A673 (cell line): Measurements from ENCODE around the gene POLD4. TPM values are rescaled to one million over a fixed set of nuclear protein-coding genes. Genes with fewer than 3 reads are reported as not detected.

Experiments
- BruUV-seq: library from RNA; stranded (reverse); fragments of 400-500 nt; replicated peaks from 2 replicates; lab custom pipeline; 2021; lab: Mats Ljungman, UMichigan
- CTCF ChIA-PET: fragments of 300-600 bp; sonication (Branson Sonifier 250); formaldehyde crosslinking; loops from one replicate; lab custom pipeline; 2022; ENCODE audit warnings: antibody characterized with exemption; lab: Charles Lee
- POLR2A ChIA-PET: fragments of 300-600 bp; sonication (Branson Sonifier 250); formaldehyde crosslinking; loops from one replicate; lab custom pipeline; 2022; ENCODE audit warnings: antibody characterized with exemption; ENCODE audit not compliant: low non-redundant PET; lab: Charles Lee
- DNase-seq: peaks from one replicate; pipeline ENCODE4 v3.0.0-alpha.2; 2015; ENCODE audit warnings: low spot score
- H3K27ac ChIP-seq: fragments of 200-600 bp; sonication (generic); 2 replicates; pipeline ENCODE4 v1.5.1; 2016; ENCODE audit warnings: mixed run types, low read depth, mild to moderate bottlenecking, mixed read lengths, antibody characterized with exemption, low read length; ENCODE audit not compliant: poor library complexity, severe bottlenecking
- H3K27me3 ChIP-seq: fragments of 200-600 bp; sonication (generic); replicated peaks from 2 replicates; pipeline ENCODE4 v1.6.1; 2017; ENCODE audit warnings: mixed run types, low read depth, mild to moderate bottlenecking, mixed read lengths, antibody characterized with exemption, low read length; ENCODE audit not compliant: insufficient read depth, poor library complexity
- H3K36me3 ChIP-seq: fragments of 200-600 bp; sonication (generic); 2 replicates; pipeline ENCODE4 v1.6.1; 2016; ENCODE audit warnings: mixed run types, mild to moderate bottlenecking, mixed read lengths, antibody characterized with exemption, low read length; ENCODE audit not compliant: insufficient read depth, poor library complexity, severe bottlenecking
- H3K4me1 ChIP-seq: fragments of 200-600 bp; sonication (generic); 2 replicates; pipeline ENCODE4 v1.6.1; 2017; ENCODE audit warnings: mixed run types, mild to moderate bottlenecking, mixed read lengths, antibody characterized with exemption, low read length; ENCODE audit not compliant: insufficient read depth, poor library complexity, severe bottlenecking
- H3K4me3 ChIP-seq: fragments of 200-600 bp; sonication (generic); 2 replicates; pipeline ENCODE4 v1.5.1; 2016; ENCODE audit warnings: low read depth, mixed run types, mild to moderate bottlenecking, mixed read lengths, low read length; ENCODE audit not compliant: poor library complexity, severe bottlenecking
- H3K9me3 ChIP-seq: fragments of 200-600 bp; sonication (generic); 2 replicates; pipeline ENCODE4 v1.6.1; 2016; ENCODE audit warnings: mixed run types, low read depth, mild to moderate bottlenecking, mixed read lengths, antibody characterized with exemption, low read length; ENCODE audit not compliant: poor library complexity, severe bottlenecking
- CTCF ChIP-seq: fragments of 300-800, 200-600 bp; sonication (generic); conservative IDR thresholded peaks from 2 replicates; pipeline ENCODE4 v1.5.1; 2017; ENCODE audit warnings: low read depth, mild to moderate bottlenecking, antibody characterized with exemption, low read length, moderate library complexity, mixed read lengths
- EZH2 ChIP-seq: fragments of 200-600 bp; sonication (generic); IDR thresholded peaks from 2 replicates; pipeline ENCODE4 v1.6.1; 2017; ENCODE audit warnings: borderline replicate concordance, low read depth, mild to moderate bottlenecking, mixed read lengths, antibody characterized with exemption, low read length; ENCODE audit not compliant: poor library complexity, severe bottlenecking
- intact Hi-C: fragments of 100-400 bp; cut with micrococcal nuclease; formaldehyde crosslinking; loops from one replicate; pipeline ENCODE4 v1.10.0; 2022; ENCODE audit not compliant: unreplicated experiment
- total RNA-seq: library from RNA; stranded (reverse); gene quantifications from 2 replicates; pipeline ENCODE4 v1.2.3, GENCODE V29; 2021

The POLD4 gene
- total RNA-seq, 1 experiment from 2014 or later: 13.2 TPM

GRCh38 chr11:67314218-67314617, 39.1 kb downstream of the POLD4 start:
- no TSS peak for BruUV-seq
- intact Hi-C loops: loop anchor here (10.0 kb wide), 1 partner anchor 259 kb away; the partner anchor contains the start of gene RHOD
- no peaks in the 10 kb centered on the region for H3K4me1 ChIP-seq
- H3K4me3 ChIP-seq: no peak overlapping the region
- TF ChIP-seq EZH2 (no peak), CTCF (no peak)
- ChIA-PET CTCF (no interaction called here), POLR2A (no interaction called here)
- H3K9me3 ChIP-seq: no peaks in the 10 kb centered on the region
- H3K36me3 ChIP-seq: no peaks in the 10 kb centered on the region
- DNase-seq: no peak
- no peak overlapping the region for H3K27ac ChIP-seq
- no peaks in the 10 kb centered on the region for H3K27me3 ChIP-seq

GRCh38 chr11:67313125-67313890, 40.0 kb downstream of the POLD4 start:
- intact Hi-C loops: loop anchor here (10.0 kb wide), 1 partner anchor 259 kb away; the partner anchor contains the start of gene RHOD
- DNase-seq: no peak
- BruUV-seq: no TSS peak
- ChIA-PET POLR2A (no interaction called here), CTCF (no interaction called here)
- Histone ChIP-seq H3K4me3 (no peak overlapping the region), H3K4me1 (no peaks in the 10 kb centered on the region), H3K36me3 (no peaks in the 10 kb centered on the region), H3K27me3 (no peaks in the 10 kb centered on the region), H3K9me3 (no peaks in the 10 kb centered on the region), H3K27ac (no peak overlapping the region)
- TF ChIP-seq EZH2 (no peak), CTCF (no peak)

DNA sequence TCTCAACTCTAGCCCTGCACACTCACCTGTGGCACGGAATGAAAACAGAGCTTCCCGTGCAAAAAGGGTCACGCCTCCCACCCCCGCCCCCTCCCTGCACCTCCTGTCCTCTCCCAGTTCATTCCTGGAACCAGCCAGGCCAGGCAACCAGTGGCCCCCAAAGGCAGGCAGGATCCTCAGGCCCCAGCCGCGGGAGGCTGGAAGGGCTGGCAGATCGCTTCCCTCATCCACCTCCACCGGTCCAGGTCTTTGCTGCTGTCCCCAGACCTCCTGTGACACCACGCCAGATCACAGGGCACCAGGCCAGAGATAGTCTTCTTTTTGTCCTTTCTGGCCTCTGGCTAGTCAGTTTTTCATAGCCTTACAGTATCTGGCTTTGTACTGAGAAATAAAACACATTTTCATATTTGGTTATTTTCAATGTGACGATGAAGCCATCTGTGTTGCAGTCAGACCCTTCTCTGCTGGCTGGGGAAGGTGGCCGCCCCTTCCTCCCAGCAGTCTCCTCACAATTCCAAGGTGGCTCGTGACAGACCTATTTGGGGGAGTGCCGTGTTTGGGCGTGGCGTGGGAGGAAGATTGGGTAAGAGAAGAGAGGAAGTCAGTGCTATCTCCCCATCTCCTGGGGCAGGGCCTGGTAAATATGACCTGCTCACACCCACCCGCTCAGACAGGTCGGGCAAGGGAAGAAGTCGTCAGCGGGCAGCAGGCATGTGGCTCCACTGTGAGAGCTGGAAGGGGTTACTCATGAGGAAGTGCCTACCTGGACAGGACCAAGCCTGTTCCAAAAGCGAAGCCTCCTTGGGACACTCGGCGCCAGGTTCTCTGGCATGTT, 40.9 kb downstream of the POLD4 start:
- Histone ChIP-seq H3K4me3 (no peak overlapping the region), H3K27ac (no peak overlapping the region), H3K9me3 (no peaks in the 10 kb centered on the region), H3K36me3 (no peaks in the 10 kb centered on the region), H3K4me1 (no peaks in the 10 kb centered on the region), H3K27me3 (no peaks in the 10 kb centered on the region)
- no peak for TF ChIP-seq CTCF
- TF ChIP-seq EZH2: no peak
- no peak for DNase-seq
- BruUV-seq: no TSS peak
- intact Hi-C loops: loop anchor here (10.0 kb wide), 1 partner anchor 258 kb away; the partner anchor contains the start of gene RHOD
- POLR2A ChIA-PET: no interaction called here
- CTCF ChIA-PET: no interaction called here
